DOHH2 (cell line): ENCODE measurements around the gene EPHB1.

Experiments used
- CTCF ChIP-seq: fragments of 200-600 bp; sonication (generic); IDR thresholded peaks from one replicate; pipeline ENCODE4 v1.5.1; 2014; ENCODE audit warnings: antibody characterized with exemption, mild to moderate bottlenecking, low read depth, low read length; ENCODE audit not compliant: poor library complexity, severe bottlenecking
- EZH2phosphoT487 ChIP-seq: fragments of 200-600 bp; sonication (generic); IDR thresholded peaks from 2 replicates; pipeline ENCODE4 v1.6.1; 2017; ENCODE audit warnings: borderline replicate concordance, mild to moderate bottlenecking, antibody characterized with exemption, low read length, moderate library complexity, mixed read lengths

GRCh38 chr3:134918441-134918840, 123.4 kb downstream of the EPHB1 start:
- no peak for TF ChIP-seq CTCF
- no peak for TF ChIP-seq EZH2phosphoT487
